Activated CD8-positive, alpha-beta memory T cell treated with anti-CD3 and anti-CD28 coated beads, Interleukin-2, amount 50 U/mL, for 4 hours (primary cell): Measurements from ENCODE around the gene SYNRG.
A peak's percentile ranks its signal among the peaks of the same experiment; 100 is the strongest.
"Not testable (repeated sequence)": the region's sequence is repeated elsewhere in the genome, so short reads cannot be mapped to it uniquely, and the experiment has no call there.

Experiments
- DNase-seq: peaks from one replicate; pipeline ENCODE4 v3.0.0-alpha.2; 2020

The SYNRG gene

DNA sequence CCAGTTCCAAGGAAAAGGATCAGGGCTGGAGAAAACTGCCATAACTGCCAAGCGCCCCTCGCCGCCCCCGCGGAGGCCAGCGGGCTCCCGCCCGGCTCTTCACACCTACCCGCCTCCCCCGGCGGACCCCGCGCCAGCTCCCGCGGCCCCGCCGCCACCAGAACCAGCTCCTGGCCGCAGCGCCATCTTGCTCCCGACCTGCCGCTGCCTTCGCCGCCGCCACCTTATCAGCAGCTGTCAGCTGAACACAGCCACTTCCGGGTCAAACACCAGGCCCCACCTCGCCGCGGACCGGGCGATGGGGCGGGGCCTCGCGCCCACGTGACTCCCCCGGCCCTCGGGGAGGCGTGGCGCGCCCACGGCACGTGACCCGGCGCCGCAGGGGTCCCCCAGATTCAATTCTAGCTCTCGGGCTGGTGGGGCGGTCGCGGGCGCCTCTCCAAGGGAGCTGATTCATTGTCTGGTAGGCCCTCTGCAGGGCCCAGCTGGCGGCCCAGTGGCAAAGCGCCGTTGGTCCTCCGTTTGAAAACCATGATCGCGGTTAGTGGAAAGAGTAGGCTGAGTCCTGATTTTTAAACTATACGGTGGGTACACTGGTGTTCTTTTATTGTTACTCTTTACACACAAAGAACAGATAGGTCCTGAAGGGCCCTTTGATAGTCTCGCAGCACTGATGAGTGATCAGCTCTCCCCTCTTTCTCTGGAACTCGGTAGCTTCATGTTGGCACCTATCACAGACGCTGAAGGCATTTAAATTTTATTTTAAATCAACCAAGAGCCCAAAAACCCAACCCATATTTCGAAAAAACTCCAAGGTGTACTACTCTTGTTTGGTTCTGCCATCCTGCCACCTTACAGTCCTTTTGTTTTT is at the start of gene SYNRG:
Gene SYNRG (minus strand): TSS at position 249 of the 871 bp plus-strand sequence. CDS start 63 bp downstream, at position 186.
- peak; percentile 96 for DNase-seq

DNA sequence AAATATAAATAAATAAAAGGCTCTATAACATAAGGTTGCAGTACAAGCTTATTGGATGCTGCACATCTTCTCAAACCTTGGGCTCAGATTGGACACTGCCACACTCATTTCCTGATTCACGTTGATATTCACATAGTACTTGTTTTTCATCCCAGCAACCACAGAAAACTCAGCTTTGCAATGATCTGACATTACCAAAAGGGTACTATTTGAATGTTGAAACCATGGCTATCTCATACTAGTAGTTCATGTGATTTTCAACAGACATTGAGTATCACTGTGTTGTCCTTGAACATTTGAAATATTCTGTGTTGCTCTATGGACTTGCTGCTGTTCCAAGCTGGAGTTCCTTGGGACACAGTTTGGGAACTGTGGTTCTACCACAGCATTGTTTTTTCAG is 48.0 kb upstream of the SYNRG start:
- no peak for DNase-seq

DNA sequence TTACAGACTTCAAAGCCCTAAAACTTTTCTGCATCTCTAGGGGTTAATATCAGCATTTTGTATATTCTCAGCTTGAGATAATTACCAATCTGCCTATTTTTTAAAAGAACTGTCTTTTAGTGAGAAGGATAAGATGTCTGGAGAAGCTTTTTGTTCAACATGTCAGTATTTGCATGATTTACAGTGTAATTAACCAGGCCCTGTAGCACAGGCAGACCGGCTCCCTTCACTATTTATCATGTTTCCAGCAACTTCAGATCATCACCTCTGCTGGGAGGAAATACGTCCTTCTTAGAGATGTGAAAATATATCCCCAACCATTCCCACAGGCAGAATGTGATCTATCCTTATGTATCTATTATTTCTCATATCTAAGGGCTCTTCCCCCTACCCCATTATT is 42.6 kb upstream of the SYNRG start:
- DNase-seq = no peak

DNA sequence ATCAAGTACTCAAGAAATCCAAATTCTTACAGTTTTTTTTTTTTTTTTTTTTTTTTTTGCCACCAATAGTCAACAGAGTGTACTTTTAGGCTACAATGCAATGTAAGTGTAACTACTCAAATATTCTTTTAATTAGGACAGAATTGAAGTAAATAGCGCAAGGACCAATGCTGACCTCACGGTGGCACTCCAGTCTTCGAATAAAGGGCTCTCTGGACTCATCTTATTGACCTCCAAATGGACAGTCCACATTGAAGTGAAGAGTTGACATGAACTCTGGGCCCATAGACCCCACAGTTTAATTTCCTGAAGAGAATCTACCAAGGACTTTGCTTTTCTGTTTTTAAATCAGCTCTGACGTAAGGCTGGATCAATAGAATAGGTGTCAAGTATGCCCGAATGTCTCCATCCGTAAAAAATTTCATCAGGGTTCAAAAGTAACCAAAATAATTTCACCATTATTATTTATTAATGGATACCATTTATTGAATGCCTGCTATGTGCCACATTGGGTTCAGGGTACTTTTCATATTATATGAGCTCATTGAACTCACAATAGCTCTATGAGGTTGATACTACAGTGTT is 41.3 kb upstream of the SYNRG start:
- DNase-seq = no peak

DNA sequence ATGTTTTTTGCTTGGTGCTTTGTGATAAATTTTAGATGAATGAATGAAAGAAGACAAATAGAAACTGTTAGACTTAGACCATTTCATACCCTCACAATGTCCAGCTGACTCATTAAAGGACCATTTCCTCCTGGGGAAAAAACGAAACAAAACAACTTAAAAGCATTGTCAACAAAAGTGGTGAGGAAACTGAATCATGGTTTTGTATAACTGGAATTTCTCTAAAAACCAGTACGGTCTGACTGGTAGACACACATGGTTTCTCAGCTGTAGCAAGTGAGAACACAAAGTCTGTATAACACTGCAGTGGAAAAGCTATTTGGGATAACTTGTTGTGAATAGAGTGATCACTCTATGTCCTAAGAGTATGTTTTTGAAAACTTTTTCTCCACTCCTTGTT is 39.3 kb upstream of the SYNRG start:
- DNase-seq = no peak

GRCh38 chr17:37647856-37648255 is 38.6 kb upstream of the SYNRG start:
- DNase-seq = no peak

- no peak for DNase-seq
Measured at GRCh38 chr17:37643869-37644268, 34.7 kb upstream of the SYNRG start.

- peak; percentile 85 for DNase-seq
Measured at GRCh38 chr17:37643118-37643766, 34.0 kb upstream of the SYNRG start, which contains the start of gene DDX52. TSS of gene DDX52 (minus strand) at chr17:37643446. CDS start at chr17:37643420, 26 bp downstream.

- DNase-seq = no peak
Measured at GRCh38 chr17:37642681-37643080, 33.5 kb upstream of the SYNRG start.

DNA sequence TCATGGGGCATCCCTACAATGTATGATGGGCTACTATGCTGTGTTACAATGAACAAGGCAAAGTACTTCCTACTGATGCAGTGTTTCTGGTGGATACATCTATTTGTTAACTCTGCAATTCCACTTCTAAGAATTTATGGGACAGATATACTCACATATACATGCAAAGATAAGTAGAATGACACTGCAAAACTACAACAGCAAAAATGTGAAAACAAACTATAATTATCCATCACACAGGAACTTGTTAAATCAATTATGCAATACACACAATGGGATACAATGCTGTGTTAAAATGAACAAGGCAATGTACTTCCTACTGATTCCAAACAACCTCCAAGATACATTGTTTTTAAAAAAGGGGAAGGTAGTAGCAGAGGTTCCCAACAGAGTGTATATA is 30.8 kb upstream of the SYNRG start:
- DNase-seq = no peak

DNA sequence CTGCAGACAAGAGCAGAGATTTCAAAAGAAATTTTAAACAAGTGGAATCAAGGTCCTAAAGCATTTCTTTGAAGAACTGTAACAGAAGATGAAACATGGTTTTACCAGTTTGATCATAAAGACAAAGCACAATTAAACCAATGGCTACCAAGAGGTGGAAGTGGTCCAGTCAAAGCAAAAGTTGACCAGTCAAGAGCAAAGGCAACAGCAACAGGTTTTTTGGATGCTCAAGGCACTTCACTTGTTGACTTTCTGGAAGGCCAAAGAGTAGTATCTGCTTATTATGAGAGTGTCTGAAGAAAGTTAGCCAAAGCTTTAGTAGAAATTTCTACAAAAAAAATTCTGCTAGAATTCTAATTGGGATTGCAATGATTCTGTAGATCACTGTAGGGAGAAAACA is 28.7 kb upstream of the SYNRG start:
- DNase-seq = no peak

GRCh38 chr17:37616430-37616829 is 7.2 kb upstream of the SYNRG start:
- DNase-seq = not testable (repeated sequence)

DNA sequence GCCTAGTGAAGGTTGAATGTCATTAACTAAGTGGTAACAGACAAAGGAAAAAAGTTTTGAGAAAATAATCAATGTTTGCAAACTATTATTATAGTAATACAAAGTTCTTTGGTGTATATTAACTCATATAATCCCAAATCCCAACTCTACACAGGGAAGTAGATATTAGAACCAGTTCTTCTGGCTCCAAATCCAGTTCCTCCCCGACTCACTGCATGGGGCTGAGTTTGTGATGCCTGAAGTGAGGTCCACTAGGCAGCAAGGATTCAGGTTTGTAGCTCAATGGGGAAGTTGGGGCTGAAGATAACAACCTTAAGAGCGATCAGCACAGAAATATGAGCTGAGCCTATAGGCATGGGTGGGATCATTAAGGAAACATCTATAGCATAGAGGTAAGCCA is 5.6 kb upstream of the SYNRG start:
- DNase-seq = no peak

- DNase-seq = no peak
Measured at GRCh38 chr17:37614391-37614790, 5.2 kb upstream of the SYNRG start.

GRCh38 chr17:37610971-37611370 is 1.8 kb upstream of the SYNRG start:
- DNase-seq = no peak

GRCh38 chr17:37610041-37610420 is 813 bp upstream of the SYNRG start:
- not testable (repeated sequence) for DNase-seq

GRCh38 chr17:37608351-37609169 is 658 bp downstream of the SYNRG start:
- no peak for DNase-seq

DNA sequence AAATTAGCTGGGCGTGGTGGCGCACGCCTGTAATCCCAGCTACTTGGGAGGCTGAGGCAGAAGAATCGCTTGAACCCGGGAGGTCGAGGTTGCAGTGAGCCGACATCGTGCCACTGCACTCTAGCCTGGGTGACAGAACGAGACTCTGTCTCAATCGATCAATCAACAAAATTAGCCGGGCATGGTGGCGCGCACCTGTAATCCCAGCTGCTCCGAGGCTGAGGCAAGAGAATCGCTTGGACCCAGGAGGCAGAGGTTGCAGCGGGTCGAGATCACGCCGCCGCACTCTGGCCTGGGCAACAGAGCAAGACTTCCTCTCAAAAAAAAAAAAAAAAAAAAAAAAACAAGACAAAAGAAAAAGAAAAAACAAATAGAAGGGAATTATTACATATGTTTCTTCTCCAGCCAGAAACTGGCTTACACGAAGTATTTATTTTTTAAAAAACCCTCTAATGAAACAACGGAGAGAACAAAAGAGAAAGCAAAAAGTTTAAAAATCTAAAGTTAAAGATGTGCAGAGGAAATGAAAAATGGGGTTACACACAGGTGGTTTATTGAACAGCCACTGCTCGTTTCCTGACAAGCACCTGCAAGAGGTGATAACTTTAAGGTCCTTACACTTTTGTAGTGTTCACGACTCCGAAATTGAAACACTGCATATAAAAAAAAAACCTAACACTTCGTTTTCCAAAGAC is 1.4 kb downstream of the SYNRG start:
- no peak for DNase-seq

DNA sequence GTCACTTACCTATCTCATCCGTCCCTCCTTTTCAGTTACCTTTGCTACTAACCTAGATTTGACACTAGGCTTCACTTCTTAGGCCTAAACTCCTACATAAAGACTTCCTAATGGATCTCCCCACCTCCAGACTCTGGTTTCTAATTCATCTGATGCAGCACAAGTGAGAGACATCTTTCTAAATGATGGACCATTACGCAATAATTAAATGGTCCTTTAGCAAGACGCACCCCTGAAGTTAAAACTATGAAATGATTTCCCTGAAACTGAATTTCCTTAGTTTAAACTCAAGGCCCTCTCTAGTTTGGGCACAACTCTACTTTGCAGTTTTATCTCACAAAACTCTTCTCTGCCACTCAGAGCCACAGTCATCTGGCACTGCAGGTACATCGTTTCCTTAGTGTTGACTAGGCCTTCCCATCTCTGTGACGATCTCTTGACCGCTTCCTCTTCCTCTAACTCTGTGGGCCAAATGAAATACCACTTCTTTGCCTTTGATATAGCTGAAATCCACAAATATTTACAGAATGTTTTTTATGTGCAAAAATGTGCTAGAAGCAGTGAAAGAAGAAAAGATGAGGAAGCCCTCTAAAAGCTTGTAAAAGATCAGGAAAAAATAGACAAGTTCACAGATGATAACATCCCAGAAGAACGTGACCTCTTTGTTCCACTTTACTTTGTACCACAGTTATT is 3.3 kb downstream of the SYNRG start:
- DNase-seq = peak; percentile 24

DNA sequence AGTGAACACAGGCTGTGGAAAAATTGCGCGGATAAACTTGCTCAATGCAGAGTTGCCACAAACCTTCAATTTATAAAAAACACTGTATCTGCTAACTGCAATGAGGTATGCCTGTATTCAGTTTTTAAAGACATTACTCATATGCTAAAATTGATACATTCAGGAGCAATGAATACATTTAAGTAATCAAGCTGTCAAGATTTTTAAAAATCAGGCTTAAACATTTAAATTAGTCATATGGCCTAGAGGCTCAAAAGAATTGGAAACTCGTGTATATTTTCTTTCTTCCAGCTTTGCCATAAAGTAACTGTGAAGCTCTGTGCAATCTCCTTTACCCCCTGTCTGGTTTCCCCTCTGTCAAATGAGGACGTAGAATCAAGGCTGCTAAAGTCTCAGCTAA is 4.1 kb downstream of the SYNRG start:
- DNase-seq = no peak

DNA sequence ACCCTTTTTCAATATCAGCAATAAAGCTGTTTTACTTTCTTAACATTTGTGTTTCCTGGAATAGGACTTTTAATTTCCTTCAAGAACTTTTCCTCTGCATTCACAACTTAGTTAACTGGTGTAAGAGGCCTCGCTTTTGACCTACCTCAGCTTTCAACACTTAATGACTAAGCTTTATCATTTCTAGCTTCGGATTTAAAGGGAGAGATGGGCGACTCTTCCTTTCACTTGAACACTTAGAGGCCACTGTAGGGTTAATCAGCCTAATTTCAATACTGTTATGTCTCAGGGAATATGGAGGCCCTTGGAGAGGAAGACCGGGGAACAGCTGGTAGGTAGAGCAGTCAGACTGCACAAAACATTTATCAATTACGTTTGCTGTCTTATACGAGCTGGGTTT is 4.7 kb downstream of the SYNRG start:
- DNase-seq = no peak

DNA sequence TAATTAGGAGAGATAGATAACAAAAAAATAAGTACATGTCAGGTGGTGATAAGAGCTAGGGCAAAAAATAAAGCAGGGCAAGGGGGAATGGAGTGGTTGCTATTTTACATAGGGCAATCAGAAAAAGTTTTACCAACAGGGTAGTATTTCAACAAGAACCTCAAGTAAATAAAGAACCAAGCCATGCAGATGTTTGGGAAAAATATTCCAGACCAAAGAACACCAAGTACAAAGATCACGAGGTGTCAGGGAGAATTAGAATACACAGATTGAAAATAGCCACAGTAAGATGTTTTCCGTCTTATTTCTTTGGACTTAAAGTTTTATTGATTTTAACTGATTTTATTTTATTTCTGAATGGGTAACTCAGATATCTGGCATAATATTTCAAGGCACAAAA is 11.1 kb downstream of the SYNRG start:
- DNase-seq = no peak
